AG09319 (cell line): ENCODE data around the gene HMX1.

Experiments
- DNase-seq: peaks from one replicate; pipeline ENCODE4 v3.0.0-alpha.2; 2010; ENCODE audit warnings: low read depth; ENCODE audit errors: extremely low read depth
- TF ChIP-seq, protein P1 (sequence below): IDR thresholded peaks from 2 replicates; pipeline ENCODE4 v1.5.1; 2011; ENCODE audit warnings: low read depth, mild to moderate bottlenecking, inconsistent platforms, low read length, moderate library complexity

HMX1 gene

DNA sequence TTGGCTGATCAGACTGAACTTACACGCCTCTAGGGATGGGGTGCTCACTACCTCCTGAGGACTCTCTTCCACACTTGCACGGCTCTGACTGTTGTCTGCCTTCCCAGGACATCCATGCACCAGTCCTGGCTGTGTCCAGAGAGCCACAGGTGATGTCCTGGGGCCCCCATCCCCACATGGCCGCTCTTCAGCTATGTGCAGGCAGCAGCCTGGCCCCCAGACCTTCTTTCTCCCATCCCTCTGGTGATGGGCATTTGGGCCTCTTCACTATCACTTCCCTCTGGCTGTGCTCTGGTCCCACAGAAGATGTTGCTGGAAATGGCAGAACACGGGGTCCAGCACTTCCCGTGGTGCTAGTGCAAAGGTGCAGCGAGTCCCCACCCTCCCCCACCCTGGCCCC is 40.9 kb upstream of the HMX1 start:
- TF ChIP-seq, protein P1, sequence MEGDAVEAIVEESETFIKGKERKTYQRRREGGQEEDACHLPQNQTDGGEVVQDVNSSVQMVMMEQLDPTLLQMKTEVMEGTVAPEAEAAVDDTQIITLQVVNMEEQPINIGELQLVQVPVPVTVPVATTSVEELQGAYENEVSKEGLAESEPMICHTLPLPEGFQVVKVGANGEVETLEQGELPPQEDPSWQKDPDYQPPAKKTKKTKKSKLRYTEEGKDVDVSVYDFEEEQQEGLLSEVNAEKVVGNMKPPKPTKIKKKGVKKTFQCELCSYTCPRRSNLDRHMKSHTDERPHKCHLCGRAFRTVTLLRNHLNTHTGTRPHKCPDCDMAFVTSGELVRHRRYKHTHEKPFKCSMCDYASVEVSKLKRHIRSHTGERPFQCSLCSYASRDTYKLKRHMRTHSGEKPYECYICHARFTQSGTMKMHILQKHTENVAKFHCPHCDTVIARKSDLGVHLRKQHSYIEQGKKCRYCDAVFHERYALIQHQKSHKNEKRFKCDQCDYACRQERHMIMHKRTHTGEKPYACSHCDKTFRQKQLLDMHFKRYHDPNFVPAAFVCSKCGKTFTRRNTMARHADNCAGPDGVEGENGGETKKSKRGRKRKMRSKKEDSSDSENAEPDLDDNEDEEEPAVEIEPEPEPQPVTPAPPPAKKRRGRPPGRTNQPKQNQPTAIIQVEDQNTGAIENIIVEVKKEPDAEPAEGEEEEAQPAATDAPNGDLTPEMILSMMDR, result no peak
- DNase-seq, result no peak

GRCh38 chr4:8912089-8912455 is 40.4 kb upstream of the HMX1 start:
- DNase-seq, result no peak

DNA sequence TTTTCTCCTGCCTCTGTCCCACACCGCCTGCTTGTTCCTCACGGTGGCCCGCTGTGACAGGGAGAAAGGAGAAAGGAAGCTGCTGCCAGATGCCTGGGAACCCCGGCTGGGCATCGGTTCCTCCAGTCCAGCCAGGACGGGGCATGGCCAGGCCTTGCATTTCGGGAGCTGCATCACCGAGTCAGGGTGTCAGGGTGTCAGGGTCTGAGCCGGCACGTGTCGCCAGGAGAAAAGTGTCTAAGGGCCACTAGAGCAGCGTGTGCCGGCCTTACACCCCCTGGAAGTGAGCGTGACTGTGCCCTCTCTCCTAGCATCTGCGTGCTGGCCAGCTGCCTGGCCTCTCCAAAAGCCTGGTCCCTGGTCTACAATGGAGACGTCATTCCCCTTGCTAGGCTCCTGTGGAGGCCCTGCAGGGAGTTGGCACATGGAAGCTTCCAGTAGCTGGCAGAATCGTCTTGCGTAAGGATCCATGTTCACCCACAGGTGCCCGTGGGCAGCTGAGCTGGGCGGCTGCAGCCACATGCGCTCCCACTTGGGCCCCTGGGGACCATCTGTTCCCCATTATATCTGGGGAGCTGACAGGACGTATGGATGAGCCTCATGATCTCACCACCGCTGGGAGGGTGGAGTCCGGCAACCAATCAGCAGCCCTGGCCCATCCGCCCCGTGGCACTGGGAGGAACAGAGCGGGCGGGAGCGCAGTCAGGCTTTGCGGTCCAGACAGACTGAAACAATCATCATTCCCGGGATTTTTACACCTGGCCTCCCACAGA is 39.9 kb upstream of the HMX1 start:
- DNase-seq, result no peak
- TF ChIP-seq, protein P1, result no peak

More at GRCh38 chr4:8912089-8912455, 40.4 kb upstream of the HMX1 start:
- TF ChIP-seq, protein P1, result no peak

DNA sequence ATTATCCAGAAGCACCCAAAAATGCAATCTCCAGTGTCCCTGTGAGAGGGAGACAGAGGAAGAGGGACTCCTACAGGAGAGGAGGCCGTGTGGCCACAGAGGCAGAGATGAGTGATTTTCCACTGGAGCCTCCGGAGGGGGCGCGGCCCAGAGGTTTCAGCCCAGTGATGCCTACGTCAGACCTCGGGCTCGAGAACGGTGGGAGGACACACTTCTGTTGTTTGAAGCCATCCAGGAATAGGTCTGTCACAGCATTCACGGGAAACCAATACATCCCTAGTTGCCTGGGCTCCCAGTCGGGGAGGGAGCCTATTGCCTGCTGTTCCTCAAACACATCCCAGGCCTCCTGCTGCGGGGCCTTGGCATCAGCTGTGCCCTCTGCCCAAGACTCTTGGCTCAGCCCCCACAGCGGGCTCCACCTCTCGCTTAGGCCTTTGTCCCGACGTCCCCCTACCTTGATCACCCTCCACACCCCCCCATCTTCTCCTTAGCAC is 39.2 kb upstream of the HMX1 start:
- no peak for DNase-seq
- TF ChIP-seq, protein P1, result no peak

DNA sequence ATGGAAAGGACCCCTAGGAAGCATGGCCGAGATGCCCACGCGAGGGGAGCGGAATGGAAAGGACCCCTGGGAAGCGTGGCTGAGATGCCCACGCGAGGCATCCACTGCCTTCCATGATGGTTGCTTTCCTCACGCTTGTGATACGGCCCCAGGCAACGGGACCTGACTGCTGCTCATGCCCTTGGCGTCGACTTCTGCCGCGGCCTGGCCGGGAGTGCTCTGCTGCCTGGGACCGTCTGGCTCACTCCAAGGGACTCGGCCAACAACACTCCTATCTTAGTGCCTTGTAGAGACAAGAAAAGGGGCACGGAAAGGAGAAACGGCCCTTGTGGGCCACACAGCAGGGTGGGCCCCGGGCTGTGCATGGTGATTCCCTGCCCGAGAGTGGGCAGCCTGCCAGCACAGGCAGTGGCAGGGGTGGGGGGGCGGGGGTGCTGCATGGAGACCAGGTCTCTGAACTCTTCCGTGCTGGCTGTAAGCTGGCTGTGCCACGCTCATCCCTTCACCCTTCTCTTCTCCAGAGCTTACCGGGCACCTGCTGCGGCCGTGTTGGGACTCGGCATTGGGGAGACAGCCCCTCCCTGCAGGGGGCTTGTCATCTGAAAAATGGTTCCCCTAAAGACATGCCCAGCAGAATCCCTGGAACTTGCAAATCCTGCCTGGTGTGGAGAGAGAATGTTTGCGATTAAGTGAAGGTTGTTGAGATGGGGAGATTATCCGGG is 38.6 kb upstream of the HMX1 start:
- no peak for DNase-seq
- TF ChIP-seq, protein P1, result no peak

GRCh38 chr4:8909548-8909947 is 37.9 kb upstream of the HMX1 start:
- TF ChIP-seq, protein P1, result no peak
- DNase-seq, result no peak
